ENCODE measurements around the gene C1orf159.

C1orf159 gene

GRCh38 chr1:1051127-1051810, 64.6 kb downstream of the C1orf159 start:
- Histone ChIP-seq H3K36me3 (ENCODE audit: low read length) (no peaks in the 10 kb centered on the region), H3F3A (ENCODE audit: insufficient read depth) (no peaks in the 10 kb centered on the region), H3K27ac (ENCODE audit: low read depth, low read length) (no peak overlapping the region), H4K20me1 (ENCODE audit: low read depth, low read length) (no peaks in the 10 kb centered on the region), H3K79me2 (ENCODE audit: insufficient read depth, low read length) (no peaks in the 10 kb centered on the region), H3K4me3 (ENCODE audit: insufficient read depth, low read length, poor library complexity, severe bottlenecking) (no peak overlapping the region), H2AFZ (ENCODE audit: low read depth, low read length, severe bottlenecking) (no peak overlapping the region), H3K9me3 (ENCODE audit: insufficient read depth, low read length) (no peaks in the 10 kb centered on the region), H3K4me2 (ENCODE audit: low read depth, low read length, poor library complexity, severe bottlenecking) (no peak overlapping the region), H3K9me2 (replicated peaks; ENCODE audit: insufficient read depth, low read length) (no peaks in the 10 kb centered on the region), H3K9ac (ENCODE audit: low read length) (no peak overlapping the region), H3K27me3 (ENCODE audit: low read length) (no peaks in the 10 kb centered on the region)
- TF ChIP-seq EZH2phosphoT487 (conservative IDR thresholded peaks at IDR 0.05; ENCODE audit: low read length) (no peak), CTCF (IDR thresholded peaks at IDR 0.05; ENCODE audit: insufficient read depth, low read length, poor library complexity, severe bottlenecking) (no peak)

- H4K20me1 ChIP-seq (ENCODE audit: low read depth, low read length) = no peaks in the 10 kb centered on the region
- H3K9me3 ChIP-seq (ENCODE audit: insufficient read depth, low read length) = no peaks in the 10 kb centered on the region
- no peaks in the 10 kb centered on the region for H3K27me3 ChIP-seq (ENCODE audit: low read length)
- no peaks in the 10 kb centered on the region for H3F3A ChIP-seq (ENCODE audit: insufficient read depth)
- H3K27ac ChIP-seq (ENCODE audit: low read depth, low read length) = no peak overlapping the region
- H3K9me2 ChIP-seq (replicated peaks; ENCODE audit: insufficient read depth, low read length) = no peaks in the 10 kb centered on the region
- H3K36me3 ChIP-seq (ENCODE audit: low read length) = no peaks in the 10 kb centered on the region
- TF ChIP-seq EZH2phosphoT487 (conservative IDR thresholded peaks at IDR 0.05; ENCODE audit: low read length) (no peak), CTCF (IDR thresholded peaks at IDR 0.05; ENCODE audit: insufficient read depth, low read length, poor library complexity, severe bottlenecking) (no peak)
- H2AFZ ChIP-seq (ENCODE audit: low read depth, low read length, severe bottlenecking) = no peak overlapping the region
- H3K4me2 ChIP-seq (ENCODE audit: low read depth, low read length, poor library complexity, severe bottlenecking) = no peak overlapping the region
- no peaks in the 10 kb centered on the region for H3K79me2 ChIP-seq (ENCODE audit: insufficient read depth, low read length)
- no peak overlapping the region for H3K9ac ChIP-seq (ENCODE audit: low read length)
- H3K4me3 ChIP-seq (ENCODE audit: insufficient read depth, low read length, poor library complexity, severe bottlenecking) = no peak overlapping the region
Observed at GRCh38 chr1:1050577-1051052, 65.3 kb downstream of the C1orf159 start.

GRCh38 chr1:1049318-1050165, 66.3 kb downstream of the C1orf159 start:
- Histone ChIP-seq H4K20me1 (ENCODE audit: low read depth, low read length) (no peaks in the 10 kb centered on the region), H3F3A (ENCODE audit: insufficient read depth) (no peaks in the 10 kb centered on the region), H3K36me3 (ENCODE audit: low read length) (no peaks in the 10 kb centered on the region), H2AFZ (ENCODE audit: low read depth, low read length, severe bottlenecking) (no peak overlapping the region), H3K79me2 (ENCODE audit: insufficient read depth, low read length) (no peaks in the 10 kb centered on the region), H3K27ac (ENCODE audit: low read depth, low read length) (no peak overlapping the region), H3K9me3 (ENCODE audit: insufficient read depth, low read length) (no peaks in the 10 kb centered on the region), H3K4me3 (ENCODE audit: insufficient read depth, low read length, poor library complexity, severe bottlenecking) (no peak overlapping the region), H3K4me2 (ENCODE audit: low read depth, low read length, poor library complexity, severe bottlenecking) (no peak overlapping the region), H3K9ac (ENCODE audit: low read length) (no peak overlapping the region), H3K27me3 (ENCODE audit: low read length) (no peaks in the 10 kb centered on the region), H3K9me2 (replicated peaks; ENCODE audit: insufficient read depth, low read length) (no peaks in the 10 kb centered on the region)
- TF ChIP-seq CTCF (IDR thresholded peaks at IDR 0.05; ENCODE audit: insufficient read depth, low read length, poor library complexity, severe bottlenecking) = no peak
